Ovary (tissue), 9 donors: ENCODE data around the gene RASGRF2. TPM values are rescaled to one million over a fixed set of nuclear protein-coding genes. Genes with fewer than 3 reads are reported as not detected.

Experiments
- DNase-seq, 5 donors: peaks; one replicate each; pipeline ENCODE4 v3.0.0-alpha.2; 2019 to 2020
- H3K27ac ChIP-seq, 2 donors: fragments of 200-600 bp; one replicate each; pipeline versions ENCODE4 v1.5.1 to v1.8.0; 2019 to 2022
- H3K27me3 ChIP-seq: fragments of 200-600 bp; one replicate; pipeline ENCODE4 v1.8.0; 2022
- H3K36me3 ChIP-seq: fragments of 200-600 bp; sonication (generic); one replicate; pipeline ENCODE4 v1.5.1; 2019
- H3K4me1 ChIP-seq: one replicate; pipeline ENCODE4 v1.8.1; 2013; ENCODE audit warnings: mild to moderate bottlenecking, moderate library complexity; ENCODE audit not compliant: insufficient read depth
- H3K4me3 ChIP-seq: fragments of 200-600 bp; sonication (generic); one replicate; pipeline ENCODE4 v1.5.1; 2017
- H3K9me3 ChIP-seq, 2 donors: fragments of 200-600 bp in 1 of 2; sonication (generic) in 1 of 2; one replicate each; pipeline versions ENCODE4 v1.5.1 to v1.8.1; 2013 to 2019; ENCODE audit warnings: mild to moderate bottlenecking in 1 of 2, moderate library complexity in 1 of 2
- CTCF ChIP-seq, 3 donors: fragments of 450-650 bp in 2 of 3; fragments of 200-600 bp in 1 of 3; IDR thresholded peaks; one replicate each; pipeline versions ENCODE4 v1.5.1 to v1.8.0; 2016 to 2022; ENCODE audit warnings: antibody characterized with exemption in 3 of 3, mild to moderate bottlenecking in 1 of 3
- EP300 ChIP-seq: sonication (generic); formaldehyde crosslinking; IDR thresholded peaks from one replicate; pipeline ENCODE4 v1.6.1; 2017; ENCODE audit warnings: antibody characterized with exemption
- POLR2A ChIP-seq: fragments of 450-650 bp; IDR thresholded peaks from one replicate; pipeline ENCODE4 v1.6.1; 2017; ENCODE audit warnings: antibody characterized with exemption, mild to moderate bottlenecking, moderate library complexity
- WGBS, 3 donors: extraction: QIAGEN DNeasy Blood & Tissue Kit in 1 of 3; methylation state at CpG; one replicate each; pipeline versions ENCODE4 v1.1.5 to v1.1.7; 2013 to 2017; 5-methylcytosine and 5-hydroxymethylcytosine counted together
- intact Hi-C, 4 donors: fragments of 100-400 bp; cut with DNase I; formaldehyde crosslinking; loops; one replicate each; pipeline versions ENCODE4 v1.11.0 to v1.15.1; 2022 to 2023
- polyA plus RNA-seq, 2 donors: library from polyadenylated mRNA; stranded (reverse); fragments of 200-250 nt in 1 of 2; fragments of 350-450 nt in 1 of 2; fragmentation: Illumina TruSeq in 1 of 2; extraction: RNeasy Lipid Tissue Mini Kit (QIAGEN cat#74804) in 1 of 2; gene quantifications; one replicate each; pipeline ENCODE4 v1.2.3, GENCODE V29; 2013 to 2014
- total RNA-seq, 7 donors: library from RNA; depleted of rRNA in 2 of 7; stranded (reverse); fragments of >200 nt in 2 of 7; fragmentation: NEBNext Ultra II Directional in 3 of 7; extraction: Animal tissue kit (Norgen Biotek cat#: 25700) in 3 of 7; gene quantifications; one replicate each; pipeline versions ENCODE4 v1.1.0 to v1.2.4, GENCODE V29; 2016 to 2023
- donor health status: DM: no; HTN: no; CAD: no; lungs with moderate emphysema.
- donor health status: DM: no; HTN: no; CAD: no.
- donor health status: Bipolar disorder and iron deficiency.
- donor health status: DM: yes; HTN: yes; CAD: no.
- donor health status: DM: no; HTN: no; CAD: no.
- donor health status: DM: yes; HTN: yes; CAD: no.

RASGRF2 gene
- total and polyA plus RNA-seq, 9 donors = 8.6 to 55.1 (median 23.0) TPM

GRCh38 chr5:80925931-80926330 is 34.2 kb upstream of the RASGRF2 start:
- TF ChIP-seq CTCF (IDR thresholded peaks at IDR 0.05) = no peak
- H3K4me3 ChIP-seq = no peak overlapping the region
- H3K27ac ChIP-seq = no peak overlapping the region
- DNase-seq = no peak
- H3K27me3 ChIP-seq = no peaks in the 10 kb centered on the region
- H3K9me3 ChIP-seq = no peaks in the 10 kb centered on the region
- H3K36me3 ChIP-seq = no peaks in the 10 kb centered on the region
- 38 to 69% (median 45%) methylated on average over 1 of the region's 1 CpG for WGBS, 3 donors
- intact Hi-C loops = no loop called here
- no peaks in the 10 kb centered on the region for H3K4me1 ChIP-seq

GRCh38 chr5:80926536-80926935 is 33.6 kb upstream of the RASGRF2 start:
- H3K27me3 ChIP-seq = no peaks in the 10 kb centered on the region
- H3K4me1 ChIP-seq = no peaks in the 10 kb centered on the region
- intact Hi-C loops = no loop called here
- DNase-seq = no peak
- 62 to 84% (median 69%) methylated on average over 1 of the region's 1 CpG for WGBS, 3 donors
- H3K9me3 ChIP-seq = no peaks in the 10 kb centered on the region
- TF ChIP-seq EP300 (no peak), CTCF (IDR thresholded peaks at IDR 0.05) (no peak), POLR2A (no peak)
- H3K4me3 ChIP-seq = no peak overlapping the region
- H3K36me3 ChIP-seq = no peaks in the 10 kb centered on the region
- no peak overlapping the region for H3K27ac ChIP-seq

GRCh38 chr5:80926979-80927656 is 33.0 kb upstream of the RASGRF2 start:
- no peak for DNase-seq
- intact Hi-C loops = no loop called here
- Histone ChIP-seq H3K36me3 (no peaks in the 10 kb centered on the region), H3K9me3 (no peaks in the 10 kb centered on the region), H3K27ac (no peak overlapping the region), H3K27me3 (no peaks in the 10 kb centered on the region), H3K4me3 (no peak overlapping the region), H3K4me1 (no peaks in the 10 kb centered on the region)
- 83 to 89% (median 89%) methylated on average over 3 of the region's 3 CpGs for WGBS, 3 donors
- no peak for TF ChIP-seq EP300

GRCh38 chr5:80928073-80928472 is 32.1 kb upstream of the RASGRF2 start:
- Histone ChIP-seq H3K4me1 (no peaks in the 10 kb centered on the region), H3K36me3 (no peaks in the 10 kb centered on the region), H3K27me3 (no peaks in the 10 kb centered on the region), H3K9me3 (no peaks in the 10 kb centered on the region), H3K27ac (no peak overlapping the region), H3K4me3 (no peak overlapping the region)
- intact Hi-C loops = no loop called here
- no peak for DNase-seq
- TF ChIP-seq POLR2A (no peak), EP300 (no peak), CTCF (IDR thresholded peaks at IDR 0.05) (no peak)
- 70 to 94% (median 80%) methylated on average over 2 of the region's 2 CpGs for whole genome bisulfite sequencing, 3 donors

GRCh38 chr5:80930940-80931339 is 29.2 kb upstream of the RASGRF2 start:
- TF ChIP-seq POLR2A (no peak), CTCF (IDR thresholded peaks at IDR 0.05) (no peak), EP300 (no peak)
- Histone ChIP-seq H3K27me3 (no peaks in the 10 kb centered on the region), H3K36me3 (no peaks in the 10 kb centered on the region), H3K4me3 (no peak overlapping the region), H3K27ac (no peak overlapping the region), H3K9me3 (no peaks in the 10 kb centered on the region), H3K4me1 (no peaks in the 10 kb centered on the region)
- intact Hi-C loops = no loop called here
- no peak for DNase-seq
- 61 to 71% (median 67%) methylated on average over 3 of the region's 3 CpGs for WGBS, 3 donors
